K562 (cell line): ENCODE measurements around the gene ZMYND19. TPM values are rescaled to one million over a fixed set of nuclear protein-coding genes. Genes with fewer than 3 reads are reported as not detected.

Experiments
- ARID4B ChIP-seq: sonication (generic); formaldehyde crosslinking; IDR thresholded peaks from 2 replicates; pipeline ENCODE4 v1.8.0; 2022; ENCODE audit warnings: mild to moderate bottlenecking, missing genetic modification reagents
- CREB3L1 ChIP-seq: fragments of 450-650 bp; IDR thresholded peaks from 2 replicates; pipeline ENCODE4 v1.6.1; 2014; ENCODE audit warnings: low read depth, mild to moderate bottlenecking, moderate library complexity, borderline replicate concordance
- ETV1 ChIP-seq: fragments of 450-650 bp; conservative IDR thresholded peaks from 2 replicates; pipeline ENCODE4 v1.6.1; 2016; ENCODE audit warnings: missing genetic modification characterization, control low read depth, low read depth, missing compliant biosample characterization
- KAT2B ChIP-seq: IDR thresholded peaks from one replicate; pipeline ENCODE4 v1.6.1; 2012; ENCODE audit warnings: low read depth, mild to moderate bottlenecking, control low read depth, inconsistent platforms, low read length, moderate library complexity
- NR2F6 ChIP-seq: fragments of 450-650 bp; formaldehyde crosslinking; IDR thresholded peaks from 2 replicates; pipeline ENCODE4 v1.4.0; 2020; ENCODE audit warnings: mild to moderate bottlenecking
- NUFIP1 ChIP-seq: fragments of 450-650 bp; IDR thresholded peaks from 2 replicates; pipeline ENCODE4 v1.6.1; 2018; ENCODE audit not compliant: partially characterized antibody
- OTX1 ChIP-seq: fragments of 450-650 bp; formaldehyde crosslinking; IDR thresholded peaks from 2 replicates; pipeline ENCODE4 v1.4.0; 2022; ENCODE audit warnings: mild to moderate bottlenecking
- PML ChIP-seq: IDR thresholded peaks from 2 replicates; pipeline ENCODE4 v1.6.1; 2012; ENCODE audit warnings: low read length, inconsistent platforms
- RBM15 ChIP-seq: fragments of 200-400 bp; formaldehyde crosslinking; IDR thresholded peaks from 2 replicates; pipeline ENCODE4 v1.6.1; 2018; ENCODE audit warnings: mild to moderate bottlenecking, low read length, moderate library complexity; ENCODE audit not compliant: insufficient read depth
- THAP12 ChIP-seq: fragments of 250-450 bp; sonication (Bioruptor Pico); IDR thresholded peaks from 2 replicates; pipeline ENCODE4 v1.9.0; 2021; ENCODE audit warnings: mild to moderate bottlenecking, inconsistent platforms
- THRB ChIP-seq: fragments of 450-650 bp; formaldehyde crosslinking; conservative IDR thresholded peaks from 2 replicates; pipeline ENCODE4 v1.4.0; 2022; ENCODE audit warnings: mild to moderate bottlenecking, missing genetic modification characterization
- ZNF699 ChIP-seq: fragments of 250-450 bp; sonication (Bioruptor Pico); IDR thresholded peaks from 2 replicates; pipeline ENCODE4 v1.8.0; 2021; ENCODE audit warnings: mild to moderate bottlenecking, moderate library complexity; ENCODE audit not compliant: insufficient replicate concordance
- ZNF76 ChIP-seq: fragments of 250-450 bp; sonication (Bioruptor Pico); IDR thresholded peaks from 2 replicates; pipeline ENCODE4 v1.4.0; 2020; ENCODE audit warnings: mild to moderate bottlenecking, moderate library complexity, borderline replicate concordance
- polyA plus RNA-seq, 8 experiments: library from polyadenylated mRNA; depleted of rRNA in 4 of 8; stranded (reverse) in 5 of 8; unstranded in 3 of 8; fragments of >200 nt; fragmentation: Nextera tagmentation in 2 of 8; fragmentation: Illumina TruSeq in 1 of 8; extraction: Ambion mirVana in 2 of 8; extraction: Trizol in 1 of 8; gene quantifications; 2 replicates each; pipeline versions ENCODE4 v1.2.1 to v1.2.3, GENCODE V29; 2011 to 2014; ENCODE audit warnings: inconsistent platforms in 1 of 8, missing spikeins in 1 of 8
- total RNA-seq, 7 experiments: library from RNA; depleted of rRNA in 6 of 7; stranded (reverse); fragments of >200 nt in 6 of 7; fragmentation: Illumina TruSeq in 2 of 7; extraction: Trizol in 2 of 7; gene quantifications; 2 replicates each; pipeline versions ENCODE4 v1.2.1 to v1.2.3, GENCODE V29; 2011 to 2021; ENCODE audit warnings: low replicate concordance in 1 of 7

Gene ZMYND19
- total and polyA plus RNA-seq, 9 of the 15 experiments (the other 6 are each of a cell fraction or from before 2014, with no cell fraction given) = 1.0 to 86.7 (median 44.0) TPM

- TF ChIP-seq ARID4B (CRISPR knock-in tag) (peak; percentile 72; the same call in 1 of the 2 replicates), PML (peak; percentile 56; the same call in 1 of the 2 replicates), CREB3L1 (peak; percentile 89), RBM15 (no peak), OTX1 (CRISPR knock-in tag) (no peak), ZNF699 (CRISPR knock-in tag) (no peak), ETV1 (tag) (peak; percentile 62), NR2F6 (peak; percentile 31; the same call in 1 of the 2 replicates), KAT2B (no peak), THAP12 (peak; percentile 63; the same call in 1 of the 2 replicates), NUFIP1 (no peak), ZNF76 (CRISPR knock-in tag) (no peak), THRB (CRISPR knock-in tag) (0 out of 2 replicates have a peak, but pooled peaks have one; percentile 37)
These were observed 28.1 kb upstream of the ZMYND19 start, which contains the start of gene EHMT1 (continued) for GRCh38 chr9:137618105-137619067.
